Measurements from ENCODE around the gene SLC35F2.
"Not testable (repeated sequence)": the region's sequence is repeated elsewhere in the genome, so short reads cannot be mapped to it uniquely, and the experiment has no call there.

The SLC35F2 gene

DNA sequence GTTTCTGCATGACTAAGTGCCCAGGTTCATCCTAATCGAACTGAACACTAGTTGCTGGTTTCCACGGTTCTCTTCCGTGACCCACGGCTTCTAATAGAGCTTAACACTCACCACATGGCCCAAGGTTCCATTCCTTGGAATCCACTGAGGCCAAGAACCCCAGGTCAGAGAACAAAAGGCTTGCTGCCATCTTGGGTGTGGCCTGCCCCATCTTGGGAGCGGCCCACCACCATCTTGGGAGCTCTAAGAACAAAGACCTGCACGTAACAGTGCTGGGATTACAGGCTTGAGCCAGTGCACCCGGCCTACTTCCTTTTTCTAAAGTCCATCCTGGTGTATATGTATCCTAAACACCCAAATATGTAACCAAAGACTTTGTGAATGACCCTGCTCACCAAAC lies 68.8 kb downstream of the SLC35F2 start:
- no peak for DNase-seq (ENCODE audit: low read depth in 2 of 2)

DNA sequence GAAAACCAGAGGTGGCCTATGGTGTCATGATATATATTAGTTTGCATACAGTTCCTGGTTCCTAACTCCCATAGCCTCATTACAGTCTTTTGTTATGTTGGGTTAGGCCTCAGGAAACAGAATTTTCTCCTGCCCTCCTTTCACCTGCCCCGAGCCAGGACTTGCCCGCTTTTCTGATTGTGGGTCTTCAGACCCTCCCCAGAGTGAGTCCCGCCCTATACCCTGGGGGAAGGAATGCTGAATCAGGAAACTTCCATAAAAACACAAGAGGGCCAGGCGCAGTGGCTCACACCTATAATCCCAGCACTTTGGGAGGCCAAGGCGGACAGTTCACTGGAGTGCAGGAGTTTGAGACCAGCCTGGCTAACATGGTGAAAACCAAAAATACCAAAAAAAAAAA lies 70.9 kb downstream of the SLC35F2 start:
- DNase-seq (ENCODE audit: low read depth in 2 of 2), result no peak

DNA sequence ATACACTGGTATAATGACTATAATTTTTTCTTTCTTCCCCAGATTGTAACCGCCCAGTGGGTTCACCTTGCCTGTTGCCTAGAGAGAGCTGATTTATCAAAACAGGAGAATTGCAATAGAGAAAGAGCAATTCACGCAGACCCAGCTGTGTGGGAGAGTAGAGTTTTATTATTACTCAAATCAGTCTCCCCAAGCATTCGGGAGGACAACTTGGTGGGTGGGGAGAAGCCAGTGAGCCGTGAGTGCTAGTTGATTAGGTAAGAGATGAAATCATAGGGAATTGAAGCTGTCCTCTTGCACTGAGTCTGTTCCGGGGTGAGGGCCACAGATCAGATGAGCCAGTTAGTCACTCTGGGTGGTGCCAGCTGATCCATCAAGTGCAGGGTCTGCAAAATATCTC lies 73.2 kb downstream of the SLC35F2 start:
- no peak for DNase-seq (ENCODE audit: low read depth in 2 of 2)

DNA sequence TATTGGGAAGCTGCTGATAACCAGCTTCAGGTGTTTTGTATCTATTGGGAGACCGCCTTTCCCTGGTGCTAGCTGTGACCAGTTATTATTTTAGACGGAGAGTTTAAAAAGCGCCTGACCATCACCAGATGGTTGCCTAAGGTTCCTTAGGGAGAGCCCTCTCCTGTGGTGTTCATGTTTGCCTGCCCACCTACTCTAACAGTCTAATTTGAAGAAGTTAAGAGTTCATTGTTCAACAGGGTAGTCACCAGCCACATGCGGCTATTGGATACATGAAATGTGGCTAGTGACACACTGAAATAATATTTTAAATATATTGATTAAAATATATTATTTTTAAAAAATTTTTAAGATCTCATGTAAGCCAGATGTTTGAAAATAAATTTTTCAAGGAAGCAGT lies 75.5 kb downstream of the SLC35F2 start:
- no peak for DNase-seq (ENCODE audit: low read depth in 2 of 2)

DNA sequence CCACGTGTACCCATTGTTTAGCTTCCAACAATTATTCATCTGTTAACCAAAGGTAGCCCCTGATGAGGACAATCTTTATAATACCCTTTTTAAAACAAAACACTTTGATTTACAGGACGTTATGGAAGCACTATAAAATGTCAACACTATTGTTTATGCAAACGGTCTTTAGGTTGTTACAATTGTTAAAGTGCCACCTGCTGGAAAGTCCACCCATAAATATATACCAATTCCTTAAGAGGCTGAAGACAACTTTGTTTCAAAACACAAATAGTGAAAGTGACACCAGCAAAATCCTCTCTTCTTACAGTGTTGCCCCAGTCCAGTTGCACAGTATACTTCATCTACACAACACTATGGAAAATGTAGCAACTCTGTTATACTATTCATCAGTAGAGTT lies 77.8 kb downstream of the SLC35F2 start:
- DNase-seq (ENCODE audit: low read depth in 2 of 2), result no peak

DNA sequence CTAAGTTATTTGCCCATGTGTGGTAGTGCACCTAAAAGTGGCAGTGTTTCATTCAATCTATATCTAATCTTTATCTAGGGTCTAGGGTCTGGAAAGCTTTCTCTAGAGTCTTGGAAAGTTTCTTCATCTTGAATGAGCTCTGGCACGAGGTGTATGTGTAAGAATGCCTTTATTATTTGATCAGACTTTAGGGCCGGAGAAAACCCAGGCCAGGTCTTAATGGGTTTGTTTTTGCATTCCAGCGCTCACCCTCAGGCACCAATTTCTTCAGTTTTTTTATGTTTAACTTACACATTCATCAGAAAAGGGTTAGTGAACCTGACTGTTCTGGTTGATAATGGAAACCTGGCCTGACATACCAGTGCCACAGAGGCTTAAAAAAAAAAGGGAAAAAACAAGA lies 78.5 kb downstream of the SLC35F2 start:
- DNase-seq (ENCODE audit: low read depth in 2 of 2), result no peak

DNA sequence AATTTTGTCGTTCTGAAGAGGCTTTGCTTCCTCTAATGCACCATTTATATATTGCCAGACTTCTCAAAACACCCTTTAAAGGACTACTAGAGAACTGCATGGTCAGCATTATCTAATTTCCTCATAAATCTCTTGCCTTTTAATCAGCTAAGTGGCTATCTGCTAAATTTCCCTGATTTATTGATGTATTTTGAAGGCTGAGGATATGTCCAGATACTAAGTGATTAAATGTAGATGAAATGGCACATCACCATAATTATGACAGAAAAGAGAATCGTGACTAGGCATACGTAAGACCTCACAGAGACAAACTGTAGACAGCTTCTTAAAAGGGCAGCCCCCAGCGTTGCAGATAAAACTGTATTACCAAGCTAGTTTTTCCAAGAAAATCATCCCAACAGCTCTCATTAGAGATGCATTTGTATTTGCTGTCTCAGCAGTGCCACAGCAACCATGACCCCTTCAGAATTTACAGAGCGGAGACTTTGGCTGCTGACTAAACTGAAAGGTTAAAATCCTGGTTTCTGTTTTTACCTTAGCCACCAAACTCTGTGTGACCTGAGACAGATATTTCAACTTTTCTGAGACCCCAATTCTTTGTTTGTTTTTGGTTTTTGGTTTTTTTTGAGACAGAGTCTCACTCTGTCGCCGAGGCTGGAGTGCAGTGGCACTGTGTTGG lies 79.6 kb downstream of the SLC35F2 start:
- DNase-seq (ENCODE audit: low read depth in 2 of 2), result no peak

DNA sequence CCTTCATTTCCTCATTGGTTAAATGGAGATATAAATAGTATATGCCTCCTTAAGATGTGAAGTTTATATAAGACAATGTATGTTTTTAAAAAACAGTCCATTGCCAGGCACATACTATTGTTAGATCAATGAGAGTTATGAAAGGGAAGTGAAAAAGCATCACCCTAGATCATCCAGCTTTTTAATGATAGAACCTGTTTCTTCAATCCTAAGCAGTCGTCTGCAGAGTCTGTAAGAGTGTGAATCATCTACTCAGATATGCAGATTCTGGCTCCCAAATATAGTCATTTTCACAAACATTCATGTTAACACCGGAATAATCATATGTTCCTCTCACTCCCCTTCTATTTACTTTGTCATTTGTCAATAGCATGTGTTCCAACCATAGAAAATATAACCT lies 81.5 kb downstream of the SLC35F2 start:
- DNase-seq (ENCODE audit: low read depth in 2 of 2), result no peak

DNA sequence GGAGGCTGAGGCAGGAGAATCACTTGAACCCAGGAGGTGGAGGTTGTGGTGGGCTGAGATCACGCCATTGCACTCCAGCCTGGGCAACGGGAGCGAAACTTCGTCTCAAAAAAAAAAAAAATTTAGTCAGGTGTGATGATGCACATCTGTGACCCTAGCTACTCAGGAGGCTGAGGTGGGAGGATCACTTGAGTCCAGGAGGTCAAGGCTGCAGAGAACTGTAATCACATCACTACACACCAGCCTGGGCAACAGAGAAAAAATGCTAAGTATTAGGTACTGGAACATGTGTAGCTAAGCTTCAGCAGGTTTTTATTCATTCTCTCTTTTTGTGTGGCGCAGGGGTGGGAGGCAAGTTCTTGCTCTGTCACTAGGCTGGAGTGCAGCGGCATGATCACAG lies 82.5 kb downstream of the SLC35F2 start:
- no peak for DNase-seq (ENCODE audit: low read depth in 2 of 2)

DNA sequence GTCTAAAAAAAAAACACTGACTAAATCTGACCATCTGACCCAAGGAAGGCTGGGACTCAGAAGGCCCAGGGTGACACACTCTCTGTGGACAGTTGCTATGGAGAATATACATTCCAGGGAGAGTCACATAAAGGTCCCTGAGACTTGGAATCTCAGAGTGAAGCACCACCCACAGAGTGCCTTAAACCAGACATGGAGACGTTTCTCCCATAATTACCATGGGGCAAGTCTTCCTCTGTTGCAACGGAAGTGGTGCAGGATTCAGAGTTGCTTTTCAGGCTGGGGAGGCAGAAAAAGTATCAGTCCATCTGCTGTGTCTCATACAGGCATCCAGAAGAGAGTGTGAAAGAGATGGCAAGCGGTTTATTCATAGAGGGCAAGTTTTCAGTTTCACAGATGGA lies 88.0 kb downstream of the SLC35F2 start:
- no peak for DNase-seq (ENCODE audit: low read depth in 2 of 2)

DNA sequence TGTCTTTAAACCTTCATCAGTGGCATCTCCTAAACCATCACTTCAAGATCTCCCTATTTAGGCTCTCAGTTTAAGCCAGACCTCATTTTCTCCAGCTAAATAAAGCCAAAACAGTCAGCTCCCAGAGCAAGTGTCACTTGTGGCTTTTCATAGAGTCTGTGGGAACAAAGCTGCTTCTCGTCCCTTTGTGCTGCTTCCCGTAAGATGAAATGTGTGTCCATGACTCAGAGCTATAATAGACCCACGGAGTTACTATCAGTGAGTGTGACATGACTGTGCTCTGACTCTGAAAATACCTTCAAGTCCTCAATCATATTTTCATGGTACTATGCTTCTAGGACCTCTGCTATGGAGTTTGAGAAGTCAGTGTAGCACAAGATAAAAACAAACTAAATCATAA lies 89.4 kb downstream of the SLC35F2 start:
- DNase-seq (ENCODE audit: low read depth in 2 of 2), result no peak

DNA sequence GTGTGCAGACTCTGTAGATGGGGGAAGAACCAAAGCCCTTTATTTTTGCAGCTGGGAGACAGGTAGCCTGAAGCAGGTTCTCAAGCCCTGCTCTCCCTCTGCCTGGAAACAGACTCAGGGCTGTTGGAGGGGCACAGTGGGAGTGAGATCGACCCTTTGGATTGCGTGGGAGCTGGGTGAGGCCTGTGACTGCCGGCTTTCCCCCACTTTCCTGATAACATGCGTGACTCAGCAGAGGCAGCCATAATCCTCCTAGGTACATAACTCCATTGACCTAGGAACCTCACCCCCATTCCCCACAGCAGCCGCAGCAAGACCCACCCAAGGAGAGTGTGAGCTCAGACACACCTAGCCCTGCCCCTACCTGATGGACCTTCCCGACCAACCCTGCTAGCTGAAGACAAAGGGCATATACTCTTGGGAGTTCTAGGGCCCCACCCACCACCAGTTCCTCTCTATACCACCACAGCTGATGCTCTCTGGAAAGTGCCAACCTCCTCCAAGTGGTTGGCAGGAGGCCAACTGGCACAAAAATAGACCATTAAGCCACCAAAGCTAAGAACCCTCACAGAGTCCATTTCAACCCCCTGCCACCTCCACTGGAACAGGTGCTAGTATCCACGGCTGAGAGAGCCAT lies 99.8 kb downstream of the SLC35F2 start:
- DNase-seq (ENCODE audit: low read depth in 2 of 2), result not testable (repeated sequence)

DNA sequence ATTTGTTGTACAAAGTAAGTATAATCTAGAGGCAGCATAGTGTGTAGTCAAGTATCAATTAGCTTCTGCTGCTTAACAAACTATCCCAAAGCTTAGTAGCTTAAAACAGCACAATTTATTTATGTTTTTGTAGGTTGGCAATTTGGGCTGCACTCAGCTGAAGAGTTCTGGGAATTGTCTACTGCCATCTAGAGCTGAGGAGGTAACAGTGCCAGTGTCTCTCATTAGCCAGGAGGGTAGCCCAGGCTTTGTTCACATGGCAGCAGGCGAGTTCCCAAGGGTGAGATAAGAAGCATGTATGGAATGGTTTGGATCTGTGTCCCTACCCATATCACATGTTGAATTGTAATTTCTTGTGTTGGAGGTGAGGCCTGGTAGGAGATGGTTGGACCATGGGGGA lies 100.9 kb downstream of the SLC35F2 start:
- no peak for DNase-seq (ENCODE audit: low read depth in 2 of 2)

DNA sequence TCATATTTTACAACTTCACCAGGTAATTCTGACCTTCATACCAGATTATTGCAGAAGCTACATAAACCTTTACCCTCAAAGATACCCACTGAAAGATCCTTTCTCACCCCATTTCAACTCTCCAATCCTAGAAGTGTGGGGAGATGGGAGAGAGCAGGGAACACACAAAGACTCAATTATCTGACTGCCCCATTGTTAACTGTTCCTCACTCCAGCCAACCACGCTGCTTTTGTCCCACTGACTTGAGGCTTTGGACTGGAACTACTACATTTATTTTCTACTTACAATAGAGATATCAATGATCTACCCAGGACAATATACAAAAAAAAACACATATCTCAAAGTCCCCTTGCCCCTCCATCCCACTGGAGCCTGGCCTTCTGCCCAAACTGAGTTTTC lies 102.0 kb downstream of the SLC35F2 start:
- DNase-seq (ENCODE audit: low read depth in 2 of 2), result no peak

DNA sequence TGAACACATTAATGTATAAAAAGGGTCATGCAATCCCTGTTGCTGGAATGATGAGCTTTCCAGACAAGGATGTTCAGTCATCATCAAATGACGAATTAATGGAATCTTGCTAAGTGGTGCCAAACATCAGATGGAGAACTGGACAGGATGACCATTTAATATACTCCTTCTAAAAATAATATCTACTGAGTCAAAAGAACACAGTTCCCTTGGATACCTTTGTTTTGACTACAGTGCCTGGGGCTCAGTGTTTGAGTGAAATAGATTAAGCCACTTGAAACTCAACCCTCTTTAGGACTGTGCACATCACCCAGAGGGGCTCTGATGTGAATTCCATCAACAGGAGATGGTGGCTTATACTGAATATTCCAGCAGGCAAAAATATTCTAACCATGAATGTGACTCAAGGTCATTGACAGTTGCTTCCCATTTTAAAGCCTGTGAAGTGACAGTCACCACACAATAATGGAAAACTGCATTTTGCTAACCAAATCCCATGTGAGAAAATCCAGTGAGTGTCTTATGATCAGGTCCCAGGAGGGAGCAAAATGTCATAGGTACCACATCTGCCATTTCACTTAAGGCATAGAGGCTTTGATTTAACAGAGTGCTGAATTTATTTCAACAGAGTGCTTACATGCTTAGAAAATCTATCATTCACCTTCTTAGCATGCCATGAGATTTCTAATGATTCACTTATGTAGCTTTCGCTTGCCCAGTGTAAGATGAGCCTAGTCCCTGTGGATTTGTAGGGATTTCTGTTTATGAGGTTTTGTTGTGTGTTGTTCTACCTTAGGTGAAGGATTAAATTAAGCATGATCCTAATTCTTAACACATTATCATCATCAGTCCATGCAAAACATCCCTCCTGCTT lies 105.4 kb downstream of the SLC35F2 start:
- DNase-seq (ENCODE audit: low read depth in 2 of 2), result no peak

DNA sequence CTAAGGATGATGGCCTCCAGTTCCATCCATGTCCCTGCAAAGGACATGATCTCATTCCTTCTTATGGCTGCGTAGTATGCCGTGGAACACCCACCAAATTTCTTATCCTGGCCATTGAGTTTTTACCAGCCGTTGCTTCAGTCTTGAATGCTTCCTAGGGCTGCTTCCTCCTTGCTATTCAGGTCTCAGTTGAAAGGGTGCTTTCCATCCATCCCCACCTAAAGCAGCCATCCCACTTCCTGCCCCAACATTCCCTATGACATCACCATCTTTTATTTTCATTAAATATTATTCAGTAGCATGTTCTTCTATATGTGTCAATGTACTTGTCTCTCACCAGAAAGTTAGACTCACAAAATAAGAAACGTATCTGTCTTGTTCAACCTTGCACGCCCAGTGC lies 106.1 kb downstream of the SLC35F2 start:
- no peak for DNase-seq (ENCODE audit: low read depth in 2 of 2)

DNA sequence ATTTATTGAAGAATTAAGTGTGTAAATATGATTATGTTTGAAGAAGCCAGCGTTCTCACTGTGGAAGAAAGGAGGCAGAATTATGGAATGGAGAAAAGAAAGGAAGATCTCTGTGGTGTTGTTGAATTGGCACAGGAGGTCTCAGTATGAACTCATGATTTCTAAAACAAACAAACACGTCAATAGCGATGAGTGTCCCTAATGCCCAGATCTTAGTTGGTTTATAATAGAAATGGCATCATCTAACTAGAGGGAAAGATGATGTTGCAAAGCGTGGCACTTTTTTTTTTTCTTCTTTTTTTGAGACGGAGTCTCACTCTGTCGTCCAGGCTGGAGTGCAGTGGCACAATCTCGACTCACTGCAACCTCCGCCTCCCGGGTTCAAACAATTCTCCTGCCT lies 107.5 kb downstream of the SLC35F2 start:
- no peak for DNase-seq (ENCODE audit: low read depth in 2 of 2)

DNA sequence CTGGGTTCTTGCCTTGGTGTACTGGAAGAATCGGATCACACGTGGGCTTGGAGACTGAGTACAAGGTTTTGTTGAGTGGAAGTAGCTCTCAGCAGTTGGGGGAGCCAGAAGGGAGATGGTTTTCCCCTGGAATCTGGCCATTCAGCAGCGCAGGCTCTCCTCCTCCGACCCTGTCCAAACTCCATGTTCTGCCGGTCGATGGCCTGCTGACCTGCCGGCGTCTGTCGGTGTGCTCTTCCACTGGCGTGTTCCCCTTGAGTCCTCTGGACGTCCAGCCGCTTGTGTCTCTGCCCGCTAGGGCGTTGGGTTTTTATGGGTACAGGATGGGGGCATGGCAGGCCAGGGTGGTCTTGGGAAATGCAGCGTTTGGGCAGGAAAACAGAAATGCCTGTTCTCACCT lies 108.3 kb downstream of the SLC35F2 start:
- DNase-seq (ENCODE audit: low read depth in 2 of 2), result no peak

DNA sequence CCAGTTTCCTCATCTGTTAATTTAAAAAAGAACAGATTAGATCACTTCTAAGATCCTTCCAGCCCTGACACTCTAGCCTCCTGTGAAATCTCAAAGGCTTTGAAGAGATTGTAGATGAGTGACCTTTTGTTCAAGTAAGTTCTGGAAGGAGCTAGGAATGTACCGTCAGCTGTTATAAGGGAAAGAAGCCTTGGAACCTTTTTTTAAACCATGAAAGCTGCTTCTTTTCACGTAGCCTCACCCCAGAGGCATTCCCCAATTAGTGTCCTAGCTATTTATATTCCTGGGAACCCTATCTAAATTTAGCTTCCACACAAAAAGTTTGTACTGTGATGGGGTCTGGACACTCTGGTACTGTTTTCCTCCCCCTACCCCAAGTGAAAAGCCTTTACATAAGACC lies 111.0 kb downstream of the SLC35F2 start:
- no peak for DNase-seq (ENCODE audit: low read depth in 2 of 2)

DNA sequence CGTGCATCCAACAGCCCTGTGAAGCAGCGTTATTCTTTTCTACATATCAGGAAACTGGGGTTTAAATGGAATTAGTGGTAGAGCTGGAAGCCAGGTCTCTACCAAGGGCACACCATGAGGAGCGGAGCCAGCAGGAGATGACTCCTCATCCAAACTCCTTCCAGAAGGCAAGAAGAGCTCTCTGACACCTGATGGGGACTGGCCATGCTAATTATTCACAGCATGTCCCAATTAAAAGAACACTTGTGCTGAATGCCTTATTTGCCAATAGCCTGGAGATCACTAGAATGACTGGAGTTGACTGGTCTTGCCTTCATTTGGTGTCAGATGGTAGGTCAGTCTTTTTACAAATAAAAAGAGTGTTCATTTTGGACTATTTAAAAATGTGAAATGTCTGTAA lies 113.9 kb downstream of the SLC35F2 start:
- no peak for DNase-seq (ENCODE audit: low read depth in 2 of 2)

DNA sequence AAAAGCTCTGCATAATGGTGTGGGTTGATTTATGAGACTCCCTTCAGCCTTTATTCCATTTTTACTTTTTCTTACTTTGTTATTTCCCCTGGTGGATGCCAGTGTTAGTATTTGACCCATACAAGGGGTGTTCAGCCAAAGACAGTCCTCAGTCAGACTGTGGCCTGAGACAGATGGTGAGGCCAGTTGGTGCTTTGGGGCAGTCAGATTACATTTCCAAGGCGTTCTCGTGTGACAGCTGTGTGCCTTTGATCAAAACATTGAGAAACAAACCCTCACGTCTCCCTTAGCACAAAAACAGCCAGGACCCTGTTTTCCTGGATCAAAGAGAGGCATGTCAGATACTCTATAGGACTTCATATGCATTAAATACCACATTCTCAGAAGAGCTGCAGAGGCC lies 115.4 kb downstream of the SLC35F2 start:
- no peak for DNase-seq (ENCODE audit: low read depth in 2 of 2)

DNA sequence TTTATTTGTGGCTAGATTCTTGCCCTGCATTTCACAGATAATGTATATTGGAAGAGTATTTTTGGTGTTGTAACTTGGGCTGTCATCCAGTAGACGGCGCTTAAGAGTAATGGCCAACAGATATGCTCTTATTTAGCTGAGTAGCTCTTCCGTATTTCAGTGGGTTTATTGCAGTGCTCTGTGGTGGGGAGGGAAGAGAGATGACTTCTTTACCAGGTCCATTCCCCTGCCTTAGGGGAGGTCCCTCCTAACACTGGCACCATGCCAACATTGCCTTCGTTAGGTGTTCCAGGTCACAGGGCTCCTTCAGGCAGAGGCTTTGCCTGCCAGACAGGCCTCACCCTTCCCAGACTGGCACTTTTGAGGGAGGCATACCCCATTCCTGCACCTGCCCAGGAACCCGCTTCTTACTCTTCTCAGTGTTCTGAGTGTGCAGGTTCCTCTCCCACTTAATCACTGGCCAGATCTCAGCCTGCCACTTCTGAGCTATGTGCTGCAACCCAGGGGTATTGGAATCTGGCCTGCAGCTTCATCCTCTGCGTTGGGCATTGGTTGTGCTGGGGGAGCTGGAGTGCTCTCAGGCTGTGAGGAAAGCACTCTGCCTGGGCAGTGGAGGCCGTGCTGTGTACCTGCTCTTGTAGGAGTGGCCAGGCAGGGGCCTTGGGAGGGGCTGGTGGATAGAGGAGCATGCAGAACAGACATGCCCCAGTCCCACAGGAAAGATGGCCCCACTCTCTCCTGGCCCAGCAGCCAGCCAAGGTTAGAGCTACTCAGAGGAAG lies 117.4 kb downstream of the SLC35F2 start:
- DNase-seq (ENCODE audit: low read depth in 2 of 2), result no peak
